AG09319 (cell line): Measurements from ENCODE around the gene SERPINE3.

Experiments used
- DNase-seq: peaks from one replicate; pipeline ENCODE4 v3.0.0-alpha.2; 2010; ENCODE audit warnings: low read depth; ENCODE audit errors: extremely low read depth
- CTCF ChIP-seq: IDR thresholded peaks from 2 replicates; pipeline ENCODE4 v1.5.1; 2011; ENCODE audit warnings: low read depth, mild to moderate bottlenecking, inconsistent platforms, low read length, moderate library complexity

SERPINE3 gene

GRCh38 chr13:51305271-51305967 is 34.1 kb upstream of the SERPINE3 start:
- no peak for TF ChIP-seq CTCF

DNA sequence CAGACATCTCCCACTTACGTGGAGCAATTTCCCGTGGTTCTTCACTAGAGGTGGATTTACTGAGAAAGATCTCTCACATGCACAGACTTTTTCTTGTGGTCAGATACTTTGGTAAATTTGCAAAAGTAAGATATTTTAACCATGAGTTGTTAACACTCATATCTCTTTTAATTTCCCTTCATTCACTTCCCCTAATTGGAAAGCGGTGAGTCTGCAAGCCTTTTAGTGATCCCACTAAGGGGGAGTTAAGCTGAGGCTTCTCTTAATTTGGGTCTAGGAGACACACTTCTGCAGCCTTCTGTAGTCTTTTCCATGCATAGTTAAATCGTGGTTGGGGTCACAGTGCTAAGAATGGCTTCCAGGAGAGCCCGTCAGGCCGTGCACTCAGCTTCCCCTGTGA is 30.7 kb upstream of the SERPINE3 start:
- no peak for TF ChIP-seq CTCF
- no peak for DNase-seq

More at GRCh38 chr13:51305271-51305967, 34.1 kb upstream of the SERPINE3 start:
- DNase-seq: no peak

DNA sequence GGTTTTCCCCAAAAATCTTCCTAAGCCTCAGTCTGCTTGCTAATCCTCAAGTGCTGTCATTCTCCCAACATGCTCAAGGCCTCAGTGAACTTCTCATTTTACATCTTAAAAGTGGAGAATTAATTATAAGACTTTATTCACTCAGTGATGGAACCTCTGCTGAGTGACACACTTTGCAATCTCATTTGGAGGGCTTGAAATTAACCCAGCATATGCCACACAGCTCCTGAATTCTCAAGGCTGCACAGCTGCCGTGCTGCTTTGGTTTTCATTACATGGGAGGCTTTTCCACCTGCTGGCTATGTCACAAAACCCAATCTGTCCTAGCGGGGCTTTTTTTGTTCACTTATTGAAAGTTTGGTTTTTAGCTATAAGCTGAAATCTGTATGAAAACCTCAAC is 28.3 kb upstream of the SERPINE3 start:
- no peak for TF ChIP-seq CTCF
- DNase-seq: no peak

DNA sequence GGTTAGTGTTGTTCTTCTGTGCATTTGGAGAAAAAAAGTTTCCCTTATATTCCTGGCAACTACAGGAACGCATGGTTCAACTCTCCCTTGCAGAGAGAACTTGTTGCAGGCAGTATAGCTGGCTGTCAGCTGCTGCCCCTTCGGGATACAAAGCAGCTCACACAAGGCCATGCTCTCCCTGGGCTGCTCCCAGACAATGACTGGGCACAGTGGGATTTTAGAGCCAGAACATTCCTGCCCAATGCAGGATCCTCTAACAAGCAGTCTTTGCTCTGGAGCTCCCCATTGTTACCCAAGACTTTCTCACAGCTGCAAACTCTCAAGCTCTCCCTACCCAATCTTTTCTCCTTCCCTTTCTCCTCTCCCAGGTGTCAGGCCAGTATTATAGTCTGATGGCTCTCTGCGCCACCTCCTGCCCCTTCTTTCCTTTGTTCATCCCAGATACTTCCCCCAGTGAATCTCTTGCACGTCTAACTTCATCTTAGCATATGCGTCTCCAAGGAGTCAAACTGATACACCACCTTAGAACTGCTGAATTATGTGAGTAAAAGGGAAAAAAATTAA is 27.5 kb upstream of the SERPINE3 start:
- TF ChIP-seq CTCF: no peak
- DNase-seq: no peak

- TF ChIP-seq CTCF: no peak
- no peak for DNase-seq
These were observed 25.9 kb upstream of the SERPINE3 start for GRCh38 chr13:51313619-51314018.

- peak; percentile 7 for DNase-seq
- TF ChIP-seq CTCF: no peak
These were observed 22.2 kb upstream of the SERPINE3 start for GRCh38 chr13:51317262-51317661.

- no peak for DNase-seq
- no peak for TF ChIP-seq CTCF
These were observed 21.5 kb upstream of the SERPINE3 start for GRCh38 chr13:51318015-51318414.
